Keratinocyte (primary cell): ENCODE data around the gene CDADC1. TPM values are rescaled to one million over a fixed set of nuclear protein-coding genes. Genes with fewer than 3 reads are reported as not detected.

ENCODE experiments used
- DNase-seq: peaks from one replicate; pipeline ENCODE4 v3.0.0-alpha.2; 2011; ENCODE audit warnings: low read depth, missing footprints, low spot score
- FAIRE-seq: peaks from 2 replicates; lab custom pipeline; 2011; peaks lifted over from hg19 to GRCh38; lab: Jason Lieb, UNC
- H2AFZ ChIP-seq: 2 replicates; pipeline ENCODE4 v1.6.0; 2012; ENCODE audit warnings: low read length, control low read depth, inconsistent platforms; ENCODE audit not compliant: control insufficient read depth
- H3K27ac ChIP-seq: 2 replicates; pipeline ENCODE4 v1.5.1; 2011; ENCODE audit warnings: low read length; ENCODE audit not compliant: control insufficient read depth, insufficient read depth
- H3K27me3 ChIP-seq: 3 replicates; pipeline ENCODE4 v1.6.0; 2011; ENCODE audit warnings: low read length; ENCODE audit not compliant: control insufficient read depth, insufficient read depth; ENCODE audit errors: extremely low read depth
- H3K36me3 ChIP-seq, 2 experiments: 2 replicates in 1 of 2; 3 replicates in 1 of 2; pipeline ENCODE4 v1.5.1; 2011; ENCODE audit warnings: low read length in 2 of 2, mild to moderate bottlenecking in 1 of 2; ENCODE audit not compliant: control insufficient read depth in 2 of 2, insufficient read depth in 2 of 2; ENCODE audit errors: extremely low read depth in 1 of 2
- H3K4me1 ChIP-seq: 3 replicates; pipeline ENCODE4 v1.5.1; 2011; ENCODE audit warnings: low read length; ENCODE audit not compliant: control insufficient read depth, insufficient read depth; ENCODE audit errors: extremely low read depth
- H3K4me2 ChIP-seq: 3 replicates; pipeline ENCODE4 v1.6.0; 2011; ENCODE audit warnings: low read depth, low read length; ENCODE audit not compliant: control insufficient read depth, insufficient read depth; ENCODE audit errors: extremely low read depth
- H3K4me3 ChIP-seq, 3 experiments: fragments of 200-600 bp in 1 of 3; sonication (generic) in 1 of 3; 2 replicates in 2 of 3; 3 replicates in 1 of 3; pipeline ENCODE4 v1.5.1; 2011 to 2016; ENCODE audit warnings: low read length in 3 of 3, mild to moderate bottlenecking in 3 of 3, control low read depth in 2 of 3, inconsistent platforms in 1 of 3, low read depth in 1 of 3, mixed read lengths in 1 of 3, mixed run types in 1 of 3, moderate library complexity in 1 of 3; ENCODE audit not compliant: control insufficient read depth in 2 of 3, insufficient read depth in 2 of 3; ENCODE audit errors: extremely low read depth in 1 of 3
- H3K79me2 ChIP-seq: 2 replicates; pipeline ENCODE4 v1.6.0; 2012; ENCODE audit warnings: low read length; ENCODE audit not compliant: control insufficient read depth, insufficient read depth
- H3K9ac ChIP-seq: 3 replicates; pipeline ENCODE4 v1.6.0; 2011; ENCODE audit warnings: low read length; ENCODE audit not compliant: control insufficient read depth, insufficient read depth; ENCODE audit errors: extremely low read depth
- H3K9me1 ChIP-seq: 3 replicates; pipeline ENCODE4 v1.6.0; 2011; ENCODE audit warnings: low read length; ENCODE audit not compliant: control insufficient read depth, insufficient read depth; ENCODE audit errors: extremely low read depth
- H3K9me3 ChIP-seq: 2 replicates; pipeline ENCODE4 v1.5.1; 2012; ENCODE audit warnings: low read depth, low read length; ENCODE audit not compliant: control insufficient read depth
- H4K20me1 ChIP-seq: 3 replicates; pipeline ENCODE4 v1.6.0; 2011; ENCODE audit warnings: low read length; ENCODE audit not compliant: control insufficient read depth, insufficient read depth; ENCODE audit errors: extremely low read depth
- CTCF ChIP-seq, 3 experiments: IDR thresholded peaks in 1 of 3; conservative IDR thresholded peaks in 1 of 3; optimal IDR thresholded peaks in 1 of 3; 2 replicates in 2 of 3; 3 replicates in 1 of 3; pipeline versions ENCODE3 to v1.5.1; 2011; ENCODE audit warnings: low read length in 3 of 3, mild to moderate bottlenecking in 3 of 3, moderate library complexity in 2 of 3, control low read depth in 1 of 3, inconsistent platforms in 1 of 3; ENCODE audit not compliant: insufficient read depth in 2 of 3; ENCODE audit errors: extremely low read depth in 1 of 3
- EZH2 ChIP-seq: IDR thresholded peaks from one replicate; pipeline ENCODE4 v1.6.1; 2012; ENCODE audit warnings: inconsistent platforms, mild to moderate bottlenecking, low read length, moderate library complexity
- dilution Hi-C: fragments of 300-500 bp; cut with MboI; formaldehyde crosslinking; loops from one replicate; pipeline ENCODE4 v1.7.0; 2020; ENCODE audit warnings: low sequenced_read_pairs; ENCODE audit not compliant: extremely low pct_ligation_motif_present
- polyA plus RNA-seq, 5 experiments: library from polyadenylated mRNA; depleted of rRNA in 3 of 5; stranded (reverse) in 3 of 5; stranded (forward) in 1 of 5; unstranded in 1 of 5; fragments of >200 nt; gene quantifications; 1 replicate in 1 of 5; 2 replicates in 3 of 5; 3 replicates in 1 of 5; pipeline versions ENCODE4 v1.2.1 to v1.2.3, GENCODE V29; 2011 to 2012; ENCODE audit warnings: missing spikeins in 2 of 5, low read depth in 1 of 5, low replicate concordance in 1 of 5

The CDADC1 gene
- polyA plus RNA-seq, 1 donor (not counting 4 experiments of a cell fraction or from before 2014, with no cell fraction given), result 3.8 TPM

- DNase-seq (no peak), FAIRE-seq (no peak)
- Histone ChIP-seq H3K79me2 (no peaks in the 10 kb centered on the region), H3K27me3 (no peaks in the 10 kb centered on the region), H4K20me1 (no peaks in the 10 kb centered on the region), H3K9me3 (no peaks in the 10 kb centered on the region), H3K36me3 (no peaks in the 10 kb centered on the region), H3K4me1 (peaks cover 3% of the 10 kb centered on the region), H3K9me1 (no peaks in the 10 kb centered on the region), H2AFZ (no peak overlapping the region), H3K27ac (no peak overlapping the region), H3K4me2 (no peak overlapping the region), H3K9ac (no peak overlapping the region), H3K4me3 (no peak overlapping the region)
- TF ChIP-seq EZH2, result no peak
- no peak for TF ChIP-seq CTCF (optimal IDR thresholded peaks at IDR 0.05 in 1 of 3, IDR thresholded peaks at IDR 0.05 in 1 of 3, conservative IDR thresholded peaks at IDR 0.05 in 1 of 3; ENCODE audit: extremely low read depth in 1 of 3, insufficient read depth in 2 of 3, low read length in 3 of 3)
- dilution Hi-C loops, result no loop called here
These were observed 49.6 kb downstream of the CDADC1 start for GRCh38 chr13:49297338-49297737.

DNA sequence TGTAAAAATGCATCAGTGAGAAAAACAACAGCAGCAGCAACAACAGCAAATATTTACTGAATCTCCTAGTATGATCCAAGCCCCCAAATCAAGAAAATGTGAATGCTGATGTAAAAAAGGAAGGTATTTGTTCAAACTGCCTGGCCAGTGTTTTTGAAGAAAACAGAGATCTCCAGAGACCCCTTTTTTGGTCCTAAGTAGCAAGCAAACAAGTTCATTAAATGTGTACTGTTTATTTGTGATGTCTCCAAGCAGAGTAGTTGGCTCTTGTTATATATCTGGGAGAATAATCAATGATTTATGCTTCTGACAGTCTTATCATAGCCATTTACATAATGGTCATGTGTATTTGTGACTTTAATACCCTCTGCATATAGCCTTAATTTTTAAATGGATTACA lies 50.7 kb downstream of the CDADC1 start:
- Histone ChIP-seq H3K27ac (no peak overlapping the region), H2AFZ (no peak overlapping the region)

More for the DNA sequence above, 50.7 kb downstream of the CDADC1 start:
- DNase-seq (no peak), FAIRE-seq (no peak)
- no peaks in the 10 kb centered on the region for H3K79me2 ChIP-seq
- dilution Hi-C loops, result no loop called here
- H3K9me3 ChIP-seq, result no peaks in the 10 kb centered on the region
- H3K36me3 ChIP-seq, result no peaks in the 10 kb centered on the region
- H3K9me1 ChIP-seq, result no peaks in the 10 kb centered on the region
- no peaks in the 10 kb centered on the region for H3K27me3 ChIP-seq
- no peak overlapping the region for H3K9ac ChIP-seq
- H3K4me3 ChIP-seq, result no peak overlapping the region
- TF ChIP-seq EZH2 (no peak), CTCF (optimal IDR thresholded peaks at IDR 0.05 in 1 of 3, IDR thresholded peaks at IDR 0.05 in 1 of 3, conservative IDR thresholded peaks at IDR 0.05 in 1 of 3; ENCODE audit: extremely low read depth in 1 of 3, insufficient read depth in 2 of 3, low read length in 3 of 3) (no peak)
- H3K4me2 ChIP-seq, result no peak overlapping the region
- H3K4me1 ChIP-seq, result peaks cover 3% of the 10 kb centered on the region
- no peaks in the 10 kb centered on the region for H4K20me1 ChIP-seq
